Stimulated activated CD8-positive, alpha-beta memory T cell treated with anti-CD3 and anti-CD28 coated beads, Interleukin-15, amount 100 ng/mL, for 4 hours (primary cell): Measurements from ENCODE around the gene SPTBN5.

Source experiments
- DNase-seq, 2 donors: peaks; one replicate each; pipeline ENCODE4 v3.0.0-alpha.2; 2020; ENCODE audit warnings: low read depth in 2 of 2

The SPTBN5 gene

DNA sequence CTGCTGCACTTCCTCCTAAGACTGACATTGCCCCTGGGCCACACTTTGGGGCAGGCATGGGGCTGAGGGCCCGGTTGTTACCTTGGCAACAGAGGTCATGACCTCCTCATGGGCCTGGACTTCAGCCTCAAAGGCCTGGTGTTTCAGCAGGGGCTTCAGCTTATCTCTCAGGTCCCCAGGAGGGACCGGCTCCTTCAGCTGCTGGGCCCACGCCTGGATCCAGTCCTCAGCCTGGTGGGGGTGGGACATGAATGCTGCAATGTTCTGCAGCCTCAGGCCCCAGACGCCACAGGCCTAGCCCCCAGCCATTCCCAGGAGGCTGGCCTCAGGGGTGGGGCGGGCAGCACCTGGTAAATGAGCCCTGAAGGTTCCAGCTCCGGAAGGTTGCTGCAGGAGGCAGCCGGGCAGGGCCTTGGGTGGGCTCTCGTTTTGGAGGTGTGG lies 27.6 kb downstream of the SPTBN5 start:
- no peak for DNase-seq

DNA sequence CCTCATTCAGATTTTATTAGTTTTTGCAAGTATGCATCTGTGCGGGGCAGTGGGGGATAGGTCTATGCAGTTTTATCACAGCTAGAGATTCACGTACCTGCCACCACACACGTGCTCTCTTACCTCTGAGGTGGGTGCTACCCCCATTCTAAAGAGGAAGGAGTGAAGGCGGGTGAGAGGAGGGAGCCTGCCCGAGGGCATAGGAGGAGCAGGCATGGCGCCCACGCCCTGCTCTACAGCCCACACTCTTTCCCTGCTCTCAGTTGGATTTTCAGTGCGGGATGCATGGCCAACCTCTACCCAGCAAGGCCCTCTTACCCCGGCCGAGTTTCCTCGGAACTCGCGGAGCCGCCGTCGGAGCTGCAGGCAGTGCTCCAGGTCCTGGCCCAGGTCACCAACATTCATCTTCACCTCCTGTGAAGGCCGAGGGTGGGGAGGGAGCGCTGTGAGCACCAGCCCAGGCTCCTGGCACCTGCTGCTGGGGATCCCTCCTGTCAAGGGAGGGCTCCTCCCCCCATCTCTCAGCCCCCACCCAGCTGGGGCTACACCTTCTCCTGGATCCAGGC lies 28.3 kb downstream of the SPTBN5 start:
- no peak for DNase-seq

- DNase-seq, result no peak
Observed at GRCh38 chr15:41862515-41863116, 31.2 kb downstream of the SPTBN5 start.

GRCh38 chr15:41861736-41862356 lies 32.0 kb downstream of the SPTBN5 start:
- DNase-seq, result no peak

GRCh38 chr15:41860049-41860828 lies 33.6 kb downstream of the SPTBN5 start:
- DNase-seq, result no peak

GRCh38 chr15:41858756-41859155 lies 35.1 kb downstream of the SPTBN5 start:
- DNase-seq, result no peak

DNA sequence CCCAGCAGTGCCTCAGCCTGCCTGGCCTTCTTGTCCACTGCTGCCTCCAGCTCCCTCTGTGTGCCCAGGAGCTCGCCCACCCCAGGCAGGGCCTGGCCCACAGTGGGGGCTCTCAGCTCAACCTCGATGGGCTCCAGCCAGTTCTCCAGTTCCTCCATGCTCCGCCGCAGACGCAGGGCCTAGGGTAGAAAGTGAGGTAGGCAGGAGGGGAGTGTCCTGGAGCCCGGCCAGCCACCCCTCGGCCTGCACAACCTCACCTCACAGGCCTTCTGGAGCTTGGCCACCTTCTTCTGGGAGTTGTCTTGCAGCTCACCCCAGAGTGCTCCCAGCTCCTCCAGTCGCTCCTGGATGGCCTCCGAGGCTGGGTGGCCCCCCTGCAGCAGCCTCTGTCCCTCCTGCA lies 36.5 kb downstream of the SPTBN5 start:
- no peak for DNase-seq

DNA sequence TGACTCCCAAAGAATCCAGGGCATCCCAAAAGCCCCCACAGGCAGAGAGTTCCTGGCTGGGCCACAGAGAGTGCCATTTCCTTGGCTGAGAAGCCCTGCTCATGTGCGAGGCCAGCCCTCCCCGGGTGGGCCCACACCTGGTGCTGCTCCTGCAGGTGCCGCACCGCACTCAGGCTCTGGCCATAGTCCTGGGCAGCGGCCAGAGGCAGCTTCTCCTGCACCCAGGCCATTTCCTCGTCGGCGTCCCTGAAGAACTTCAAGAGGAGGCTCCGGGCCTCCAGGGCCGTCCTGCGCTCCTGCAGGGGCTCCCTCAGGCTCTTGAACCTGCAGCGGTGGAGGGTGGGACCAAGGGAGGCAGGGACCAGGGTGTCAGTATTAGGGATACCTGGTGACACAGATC lies 37.1 kb downstream of the SPTBN5 start:
- no peak for DNase-seq

DNA sequence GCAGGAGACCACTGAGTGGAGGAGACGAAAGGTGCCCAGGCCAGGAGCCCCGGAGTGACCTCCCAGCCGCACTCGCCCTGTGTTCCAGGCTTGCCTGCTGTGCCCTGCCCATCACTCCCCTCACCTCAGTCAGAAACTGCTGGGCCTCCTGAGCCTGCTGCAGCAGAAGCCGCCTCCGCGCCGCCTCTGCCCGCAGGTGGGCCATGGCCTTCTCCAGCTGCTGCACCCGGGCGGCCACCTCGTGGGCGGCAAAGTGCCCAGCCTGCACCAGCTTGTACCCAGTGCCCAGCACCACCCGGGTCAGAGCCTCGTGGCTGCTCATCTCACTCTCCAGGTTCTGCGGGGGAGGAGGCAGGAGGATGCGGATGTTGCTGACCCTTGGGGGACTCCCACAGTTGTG lies 37.6 kb downstream of the SPTBN5 start:
- DNase-seq, result no peak

DNA sequence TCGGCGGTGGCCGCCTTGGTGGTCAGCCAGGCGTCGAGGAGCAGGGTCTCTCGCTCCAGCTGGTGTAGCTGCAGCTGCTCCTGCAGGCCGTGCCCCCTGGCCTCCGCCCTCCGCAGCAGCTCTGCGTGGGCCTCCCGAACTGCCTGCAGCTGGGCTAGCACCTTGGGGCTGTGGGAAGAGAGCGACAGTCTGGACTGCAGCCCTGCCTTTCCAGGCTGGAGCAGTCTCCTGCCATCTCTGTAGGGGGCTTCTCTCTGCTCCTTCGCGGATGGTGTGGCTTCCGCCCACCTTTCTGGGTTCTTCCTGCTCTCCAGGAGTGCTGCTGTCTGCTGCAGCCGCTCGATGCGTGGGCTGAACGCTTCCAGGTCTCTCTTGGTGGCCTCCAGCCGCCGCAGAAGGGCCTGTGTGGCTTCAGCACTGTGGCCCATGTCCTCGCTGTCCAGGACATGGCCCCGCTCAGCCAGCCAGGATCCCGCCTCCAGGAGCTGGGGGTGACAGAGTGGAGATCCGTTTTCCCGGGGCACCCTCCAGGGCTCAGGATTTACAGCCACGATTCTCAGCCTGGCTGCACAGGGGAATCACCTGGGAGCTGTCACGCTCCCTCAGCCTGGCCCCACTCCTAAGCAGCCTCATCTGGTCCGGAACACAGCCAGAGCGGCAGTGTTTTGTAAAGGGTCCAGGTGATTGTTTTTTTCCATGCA lies 38.4 kb downstream of the SPTBN5 start:
- DNase-seq, result no peak

DNA sequence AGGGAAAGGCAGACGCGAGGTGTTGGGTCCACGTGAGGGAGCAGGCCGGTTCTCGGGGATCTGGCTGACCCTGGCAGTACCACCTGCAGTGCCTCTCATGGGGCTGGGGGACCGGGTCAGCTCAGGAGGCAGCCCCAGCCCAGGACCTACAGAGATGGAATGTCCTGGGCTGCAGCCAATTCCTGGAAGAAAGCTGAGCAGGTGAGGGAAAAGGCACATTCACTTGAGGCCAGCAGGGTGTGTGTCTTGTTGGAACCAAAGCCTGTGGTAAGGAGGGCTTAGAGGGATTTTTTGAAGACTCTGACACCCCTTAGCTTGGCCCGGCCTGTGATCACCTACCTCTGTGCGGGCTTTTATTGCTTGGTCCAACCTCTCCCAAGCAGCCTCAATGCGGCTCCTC lies 39.4 kb downstream of the SPTBN5 start:
- no peak for DNase-seq

GRCh38 chr15:41853831-41854230 lies 40.0 kb downstream of the SPTBN5 start:
- DNase-seq, result no peak

- no peak for DNase-seq
Observed at GRCh38 chr15:41852736-41853590, 40.9 kb downstream of the SPTBN5 start.

GRCh38 chr15:41851755-41852370 lies 42.0 kb downstream of the SPTBN5 start:
- DNase-seq, result no peak

GRCh38 chr15:41851167-41851523 lies 42.7 kb downstream of the SPTBN5 start:
- no peak for DNase-seq

- no peak for DNase-seq
Observed at GRCh38 chr15:41850482-41851166, 43.2 kb downstream of the SPTBN5 start.

DNA sequence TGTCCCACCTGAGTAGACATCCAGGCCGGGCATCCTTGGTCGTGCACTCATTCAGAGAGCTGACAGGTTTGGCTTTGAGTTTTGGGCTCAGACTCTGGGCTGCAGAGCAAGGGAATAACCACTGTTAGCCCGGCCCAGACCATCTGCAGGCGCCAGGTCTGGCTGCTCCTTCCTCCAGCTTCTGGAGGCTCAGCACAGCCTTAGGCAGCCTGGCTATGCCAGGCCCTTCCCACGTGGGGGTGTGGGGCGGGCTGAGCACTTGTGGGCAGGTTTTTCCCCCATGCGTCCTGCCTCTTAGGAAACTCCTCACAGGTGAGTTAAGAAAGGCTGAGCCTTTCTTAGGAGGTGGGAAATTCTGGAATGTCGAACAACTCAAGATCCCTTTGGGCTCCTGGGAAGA lies 44.0 kb downstream of the SPTBN5 start:
- no peak for DNase-seq

GRCh38 chr15:41849204-41849603 lies 44.6 kb downstream of the SPTBN5 start:
- no peak for DNase-seq

DNA sequence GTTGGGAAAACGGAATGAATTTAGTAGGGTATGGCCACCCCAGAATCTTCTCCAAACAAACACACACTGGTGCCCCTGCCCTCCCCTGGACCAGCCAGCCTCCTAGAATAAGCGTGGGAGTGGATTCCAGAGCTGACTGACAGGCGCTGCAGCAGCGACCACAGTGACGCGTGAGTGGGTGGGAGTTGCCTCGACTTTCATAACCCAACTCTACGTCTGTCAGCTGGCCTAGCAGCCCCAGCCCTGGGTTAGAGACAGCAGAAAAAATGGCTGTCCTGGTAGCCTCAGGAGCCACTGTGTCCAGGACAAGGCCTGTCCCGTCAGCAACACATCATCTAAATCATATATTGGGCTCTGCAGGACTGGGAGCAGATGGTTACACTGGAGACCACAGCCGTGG lies 45.2 kb downstream of the SPTBN5 start:
- no peak for DNase-seq

DNA sequence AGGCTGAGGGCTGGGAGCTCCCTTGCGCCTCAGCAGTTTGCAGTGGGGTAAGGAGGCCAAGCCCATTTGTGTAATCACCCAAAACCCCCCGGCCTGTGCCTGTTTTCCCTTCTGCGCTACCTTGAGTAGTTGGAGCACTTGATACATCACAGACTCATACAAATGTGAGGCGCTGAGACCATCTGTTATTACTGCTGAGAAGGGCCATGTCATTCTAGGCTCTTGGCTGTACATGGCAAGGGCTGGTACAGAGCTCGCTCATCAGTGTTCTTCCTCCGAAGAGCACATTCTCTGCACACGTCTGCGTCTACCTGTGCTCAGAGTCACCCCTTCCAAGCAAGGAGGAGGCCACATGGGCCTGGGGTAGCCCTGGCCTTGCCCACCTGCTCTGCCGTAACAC lies 45.9 kb downstream of the SPTBN5 start:
- DNase-seq, result no peak
